Smooth muscle cell (in vitro differentiated cells): ENCODE measurements around the gene LDB3. TPM values are rescaled to one million over a fixed set of nuclear protein-coding genes. Genes with fewer than 3 reads are reported as not detected.

ENCODE experiments used
- DNase-seq: peaks from one replicate; lab custom pipeline; 2025; ENCODE audit not compliant: unreplicated experiment; lab: John Stamatoyannopoulos, UW
- H2AFZ ChIP-seq: fragments of 200-600 bp; sonication (generic); 2 replicates; pipeline ENCODE4 v1.6.0; 2016; ENCODE audit warnings: antibody characterized with exemption, low read depth, mild to moderate bottlenecking
- H3F3A ChIP-seq: fragments of 200-600 bp; sonication (generic); 2 replicates; pipeline ENCODE4 v1.6.0; 2017; ENCODE audit warnings: antibody characterized with exemption, low read depth
- H3K27ac ChIP-seq: fragments of 200-600 bp; sonication (generic); 2 replicates; pipeline ENCODE4 v1.5.1; 2016; ENCODE audit warnings: low read depth, mild to moderate bottlenecking
- H3K27me3 ChIP-seq: fragments of 200-600 bp; sonication (generic); 2 replicates; pipeline ENCODE4 v1.6.1; 2016; ENCODE audit warnings: low read depth, mild to moderate bottlenecking
- H3K36me3 ChIP-seq: fragments of 200-600 bp; sonication (generic); 2 replicates; pipeline ENCODE4 v1.5.1; 2016; ENCODE audit warnings: low read depth
- H3K4me1 ChIP-seq: fragments of 200-600 bp; sonication (generic); 2 replicates; pipeline ENCODE4 v1.5.1; 2016; ENCODE audit warnings: low read depth
- H3K4me2 ChIP-seq: fragments of 200-600 bp; sonication (generic); 2 replicates; pipeline ENCODE4 v1.6.0; 2016; ENCODE audit warnings: mild to moderate bottlenecking
- H3K4me3 ChIP-seq: fragments of 200-600 bp; sonication (generic); 2 replicates; pipeline ENCODE4 v1.5.1; 2016; ENCODE audit warnings: mild to moderate bottlenecking
- H3K79me2 ChIP-seq: fragments of 200-600 bp; sonication (generic); 2 replicates; pipeline ENCODE4 v1.6.0; 2016; ENCODE audit warnings: low read depth, mild to moderate bottlenecking
- H3K9ac ChIP-seq: fragments of 200-600 bp; sonication (generic); 2 replicates; pipeline ENCODE4 v1.6.0; 2016; ENCODE audit warnings: low read depth
- H3K9me3 ChIP-seq: fragments of 200-600 bp; sonication (generic); replicated peaks from 2 replicates; pipeline ENCODE4 v1.5.1; 2016; ENCODE audit warnings: low read depth
- H4K20me1 ChIP-seq: fragments of 200-600 bp; sonication (generic); 2 replicates; pipeline ENCODE4 v1.6.0; 2016; ENCODE audit warnings: low read depth
- CTCF ChIP-seq: fragments of 200-600 bp; sonication (generic); IDR thresholded peaks from 2 replicates; pipeline ENCODE4 v1.5.1; 2017; ENCODE audit warnings: borderline replicate concordance, mild to moderate bottlenecking, antibody characterized with exemption; ENCODE audit not compliant: insufficient read depth, poor library complexity, severe bottlenecking
- WGBS: methylation state at CpG from one replicate; pipeline ENCODE4 v1.1.7; 2016; ENCODE audit warnings: low lambda C conversion rate; 5-methylcytosine and 5-hydroxymethylcytosine counted together
- polyA plus RNA-seq: library from polyadenylated mRNA; unstranded; fragments of >200 nt; fragmentation: Nextera tagmentation; extraction: Ambion mirVana; gene quantifications from 2 replicates; pipeline ENCODE4 v1.2.1, GENCODE V29; 2016
- total RNA-seq: library from RNA; depleted of rRNA; stranded (reverse); fragments of >200 nt; gene quantifications from 2 replicates; pipeline ENCODE4 v1.2.3, GENCODE V29; 2014

Gene LDB3
- total and polyA plus RNA-seq, 2 experiments from 2014 or later, result 0.31 to 0.61 TPM

GRCh38 chr10:86782701-86783418 is 114.5 kb downstream of the LDB3 start:
- no peak for TF ChIP-seq CTCF
- 79% methylated on average over 1 of the region's 1 CpG for WGBS
- Histone ChIP-seq H3K27me3 (no peaks in the 10 kb centered on the region), H3K9ac (no peak overlapping the region), H4K20me1 (peaks cover 93% of the 10 kb centered on the region), H3K9me3 (no peaks in the 10 kb centered on the region), H3K27ac (no peak overlapping the region), H3K4me1 (peaks cover 17% of the 10 kb centered on the region), H3F3A (no peaks in the 10 kb centered on the region), H2AFZ (no peak overlapping the region), H3K79me2 (peaks cover 100% of the 10 kb centered on the region), H3K4me3 (no peak overlapping the region), H3K36me3 (no peaks in the 10 kb centered on the region), H3K4me2 (no peak overlapping the region)
- DNase-seq, result no peak

- Histone ChIP-seq H3F3A (no peaks in the 10 kb centered on the region), H2AFZ (no peak overlapping the region), H3K9ac (no peak overlapping the region), H3K9me3 (no peaks in the 10 kb centered on the region), H3K27me3 (no peaks in the 10 kb centered on the region), H3K4me2 (no peak overlapping the region), H3K36me3 (no peaks in the 10 kb centered on the region), H3K27ac (no peak overlapping the region), H3K4me3 (no peak overlapping the region), H3K79me2 (peaks cover 98% of the 10 kb centered on the region), H4K20me1 (peaks cover 82% of the 10 kb centered on the region), H3K4me1 (peaks cover 17% of the 10 kb centered on the region)
- TF ChIP-seq CTCF, result no peak
- DNase-seq, result no peak
- 88% methylated on average over 4 of the region's 4 CpGs for WGBS
These were observed 116.7 kb downstream of the LDB3 start for GRCh38 chr10:86785037-86785436.

Other genes with a start within 250 kb of the LDB3 start
- 30.5 and 46.3 TPM in 2 replicates for gene WAPL, start 146.7 kb upstream of the LDB3 start, total RNA-seq
- 14.0 and 16.6 TPM in 2 replicates for gene WAPL, start 146.7 kb upstream of the LDB3 start, polyA plus RNA-seq
- not detected in 2 replicates for gene OPN4, start 14.0 kb upstream of the LDB3 start, total RNA-seq
- not detected in 2 replicates for gene OPN4, start 14.0 kb upstream of the LDB3 start, polyA plus RNA-seq
- 52.2 and 80.9 TPM in 2 replicates for gene BMPR1A, start 88.1 kb downstream of the LDB3 start, total RNA-seq
- gene BMPR1A, start 88.1 kb downstream of the LDB3 start, polyA plus RNA-seq, result 13.6 and 15.5 TPM in 2 replicates